ENCODE data around the gene PSMD4.

Gene PSMD4

DNA sequence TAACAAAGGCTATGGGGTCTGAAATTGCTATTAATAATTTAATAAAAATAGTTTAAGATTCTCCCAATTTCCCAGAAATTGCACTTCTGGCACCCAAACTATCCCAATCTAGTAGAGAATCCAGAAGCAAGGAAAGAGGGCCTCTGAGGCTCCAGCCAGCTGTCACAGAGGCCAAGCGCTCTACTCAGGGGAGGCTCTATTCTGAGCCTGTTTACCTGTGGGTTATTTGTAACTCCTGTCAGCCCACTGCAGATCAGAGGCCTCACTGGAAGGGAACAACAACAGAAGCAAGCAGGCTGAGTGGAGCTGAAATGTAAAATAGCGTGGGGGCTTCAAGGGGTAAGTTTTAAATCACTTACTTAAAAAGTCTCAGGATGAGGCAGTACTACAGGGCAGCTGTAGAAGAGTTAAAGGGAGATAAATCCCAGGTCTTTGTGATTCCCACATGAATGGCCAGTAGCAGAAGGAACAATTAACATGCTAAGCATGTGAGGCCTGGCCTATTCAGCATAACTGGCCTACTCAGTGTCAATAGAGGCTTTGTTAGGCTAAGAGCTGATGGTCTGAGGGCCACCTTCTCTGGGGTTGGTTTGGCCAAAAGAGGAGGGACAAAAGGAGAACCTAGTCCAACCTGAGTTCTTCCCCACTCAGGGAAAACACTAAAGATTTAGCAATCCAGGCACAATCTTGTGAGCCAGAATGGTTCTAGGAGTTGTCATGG, 40.4 kb downstream of the PSMD4 start:
- DNase-seq (ENCODE audit: low read depth in 2 of 2), result no peak

- DNase-seq (ENCODE audit: low read depth in 2 of 2), result no peak
These were observed 55.3 kb downstream of the PSMD4 start for GRCh38 chr1:151309811-151310323.

- DNase-seq (ENCODE audit: low read depth in 2 of 2), result no peak
These were observed 56.5 kb downstream of the PSMD4 start for GRCh38 chr1:151311011-151311410.

- DNase-seq (ENCODE audit: low read depth in 2 of 2), result peak; percentile 93 to 95
These were observed 57.2 kb downstream of the PSMD4 start for GRCh38 chr1:151311589-151312331.

- DNase-seq (ENCODE audit: low read depth in 2 of 2), result no peak
These were observed 57.9 kb downstream of the PSMD4 start for GRCh38 chr1:151312411-151312810.

- DNase-seq (ENCODE audit: low read depth in 2 of 2), result no peak
These were observed 58.3 kb downstream of the PSMD4 start for GRCh38 chr1:151312826-151313225.

GRCh38 chr1:151313501-151313900, 59.0 kb downstream of the PSMD4 start:
- no peak for DNase-seq (ENCODE audit: low read depth in 2 of 2)

- DNase-seq (ENCODE audit: low read depth in 2 of 2), result peak; percentile 25 to 30
These were observed 59.8 kb downstream of the PSMD4 start for GRCh38 chr1:151314137-151314875.

- no peak for DNase-seq (ENCODE audit: low read depth in 2 of 2)
These were observed 61.2 kb downstream of the PSMD4 start for GRCh38 chr1:151315565-151316235.

Measured in fibroblast of skin of left biceps (primary cell).